Vagina (tissue), 2 donors: ENCODE results near the gene TNKS1BP1.

ENCODE experiments used
- POLR2A ChIP-seq, 2 donors: fragments of 450-650 bp; IDR thresholded peaks; one replicate each; pipeline ENCODE4 v1.6.1; 2017; ENCODE audit warnings: antibody characterized with exemption in 2 of 2, mild to moderate bottlenecking in 2 of 2, moderate library complexity in 2 of 2
- POLR2AphosphoS5 ChIP-seq, 2 donors: sonication (generic); formaldehyde crosslinking; IDR thresholded peaks; one replicate each; pipeline ENCODE4 v1.9.0; 2017; ENCODE audit warnings: antibody characterized with exemption in 2 of 2, mild to moderate bottlenecking in 2 of 2, low read depth in 1 of 2; ENCODE audit not compliant: insufficient read depth in 1 of 2
- TF ChIP-seq, protein P1 (sequence below), 3 experiments: fragments of 450-650 bp in 2 of 3; fragments of 200-600 bp in 1 of 3; sonication (generic) in 1 of 3; IDR thresholded peaks; one replicate each; pipeline ENCODE4 v1.5.1; 2017 to 2019; ENCODE audit warnings: antibody characterized with exemption in 3 of 3, mild to moderate bottlenecking in 2 of 3, moderate library complexity in 2 of 3

DNA sequence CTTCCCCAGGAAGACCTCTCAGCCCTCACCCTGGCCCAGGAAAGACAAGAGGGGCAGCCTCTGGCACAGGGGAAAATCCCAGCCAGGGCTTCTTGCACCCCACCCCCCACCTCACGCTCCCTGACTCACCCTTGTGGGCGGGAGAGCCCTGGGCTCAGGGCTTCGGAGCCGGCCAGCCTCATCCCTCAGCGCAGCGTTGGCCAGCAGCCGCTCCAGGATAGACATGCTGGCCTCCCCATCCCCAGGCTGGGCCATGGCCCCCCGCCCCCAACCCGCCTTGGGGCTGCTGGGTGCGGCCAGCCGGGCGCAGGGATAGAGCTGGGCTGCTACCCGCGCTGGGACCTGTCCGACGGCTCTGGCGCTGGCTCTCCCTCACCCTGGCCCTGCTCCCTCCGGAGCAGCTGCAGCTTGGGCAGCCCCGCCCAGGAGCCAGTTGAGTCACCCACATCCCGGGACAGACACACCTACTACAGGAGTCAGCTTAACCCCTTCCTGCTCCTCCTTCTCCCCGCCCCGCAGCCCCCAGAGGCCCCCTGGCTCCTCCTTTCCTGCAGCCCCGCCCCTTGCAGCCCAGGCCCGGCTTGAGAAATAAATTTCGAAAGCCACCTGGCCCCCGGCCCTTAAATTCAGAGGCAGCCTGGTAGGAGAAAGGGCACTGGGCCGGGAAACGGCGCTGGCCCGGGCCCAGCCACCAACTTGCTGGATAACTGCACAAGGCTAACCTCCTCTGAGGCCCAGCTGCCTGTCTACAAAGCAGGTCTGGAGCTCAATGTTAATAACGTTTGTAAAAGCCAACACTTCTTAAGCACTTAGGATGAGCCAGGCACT is 13.4 kb downstream of the TNKS1BP1 start:
- TF ChIP-seq POLR2A (IDR thresholded peaks at IDR 0.05) (peak in 1 of 2 donors; percentile 71), POLR2AphosphoS5 (IDR thresholded peaks at IDR 0.05; ENCODE audit: insufficient read depth in 1 of 2, low read depth in 1 of 2) (peak; percentile 63 to 98)
- TF ChIP-seq, protein P1, sequence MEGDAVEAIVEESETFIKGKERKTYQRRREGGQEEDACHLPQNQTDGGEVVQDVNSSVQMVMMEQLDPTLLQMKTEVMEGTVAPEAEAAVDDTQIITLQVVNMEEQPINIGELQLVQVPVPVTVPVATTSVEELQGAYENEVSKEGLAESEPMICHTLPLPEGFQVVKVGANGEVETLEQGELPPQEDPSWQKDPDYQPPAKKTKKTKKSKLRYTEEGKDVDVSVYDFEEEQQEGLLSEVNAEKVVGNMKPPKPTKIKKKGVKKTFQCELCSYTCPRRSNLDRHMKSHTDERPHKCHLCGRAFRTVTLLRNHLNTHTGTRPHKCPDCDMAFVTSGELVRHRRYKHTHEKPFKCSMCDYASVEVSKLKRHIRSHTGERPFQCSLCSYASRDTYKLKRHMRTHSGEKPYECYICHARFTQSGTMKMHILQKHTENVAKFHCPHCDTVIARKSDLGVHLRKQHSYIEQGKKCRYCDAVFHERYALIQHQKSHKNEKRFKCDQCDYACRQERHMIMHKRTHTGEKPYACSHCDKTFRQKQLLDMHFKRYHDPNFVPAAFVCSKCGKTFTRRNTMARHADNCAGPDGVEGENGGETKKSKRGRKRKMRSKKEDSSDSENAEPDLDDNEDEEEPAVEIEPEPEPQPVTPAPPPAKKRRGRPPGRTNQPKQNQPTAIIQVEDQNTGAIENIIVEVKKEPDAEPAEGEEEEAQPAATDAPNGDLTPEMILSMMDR (IDR thresholded peaks at IDR 0.05): peak in 1 of 3 experiments; percentile 4
